Trophoblast cell (in vitro differentiated cells and primary cell): ENCODE results near the gene OR11H6. TPM values are rescaled to one million over a fixed set of nuclear protein-coding genes. Genes with fewer than 3 reads are reported as not detected.
"Not testable (repeated sequence)": the region's sequence is repeated elsewhere in the genome, so short reads cannot be mapped to it uniquely, and the experiment has no call there.

Experiments used
- DNase-seq, 2 donors: peaks; one replicate each; pipeline ENCODE4 v3.0.0-alpha.2; 2016
- H2AFZ ChIP-seq: 2 replicates; pipeline ENCODE4 v1.6.1; 2013; ENCODE audit warnings: low read length, moderate library complexity, mild to moderate bottlenecking; ENCODE audit not compliant: insufficient read depth, poor library complexity
- H2AK5ac ChIP-seq: 2 replicates; pipeline ENCODE4 v1.6.1; 2013; ENCODE audit warnings: mild to moderate bottlenecking, low read length
- H2BK120ac ChIP-seq: 2 replicates; pipeline ENCODE4 v1.6.1; 2013; ENCODE audit warnings: low read length, mild to moderate bottlenecking, moderate library complexity; ENCODE audit not compliant: insufficient read depth, poor library complexity
- H2BK12ac ChIP-seq: 2 replicates; pipeline ENCODE4 v1.6.1; 2013; ENCODE audit warnings: mild to moderate bottlenecking, low read length, moderate library complexity
- H2BK5ac ChIP-seq: 2 replicates; pipeline ENCODE4 v1.6.1; 2013; ENCODE audit warnings: low read length, low read depth, moderate library complexity, mild to moderate bottlenecking; ENCODE audit not compliant: poor library complexity
- H3K14ac ChIP-seq: 2 replicates; pipeline ENCODE4 v1.6.1; 2013; ENCODE audit warnings: mild to moderate bottlenecking, low read length
- H3K18ac ChIP-seq: 2 replicates; pipeline ENCODE4 v1.6.1; 2013; ENCODE audit warnings: mild to moderate bottlenecking, low read length
- H3K23ac ChIP-seq: 2 replicates; pipeline ENCODE4 v1.6.1; 2013; ENCODE audit warnings: low read length
- H3K27ac ChIP-seq: 2 replicates; pipeline ENCODE4 v1.5.1; 2013; ENCODE audit warnings: low read depth, mild to moderate bottlenecking, inconsistent platforms, low read length, moderate library complexity
- H3K27me3 ChIP-seq: 2 replicates; pipeline ENCODE4 v1.6.1; 2013; ENCODE audit warnings: inconsistent platforms, mild to moderate bottlenecking, low read length, moderate library complexity; ENCODE audit not compliant: insufficient read depth
- H3K36me3 ChIP-seq, 2 experiments: 1 replicate in 1 of 2; 2 replicates in 1 of 2; pipeline ENCODE4 v1.6.1; 2013; ENCODE audit warnings: low read length in 2 of 2, mild to moderate bottlenecking in 2 of 2, moderate library complexity in 1 of 2; ENCODE audit not compliant: insufficient read depth in 2 of 2, control insufficient read depth in 1 of 2
- H3K4ac ChIP-seq: 2 replicates; pipeline ENCODE4 v1.6.1; 2013; ENCODE audit warnings: low read depth, mild to moderate bottlenecking, low read length, moderate library complexity
- H3K4me1 ChIP-seq, 2 experiments: 1 replicate in 1 of 2; 2 replicates in 1 of 2; pipeline ENCODE4 v1.6.1; 2013; ENCODE audit warnings: low read length in 2 of 2, mild to moderate bottlenecking in 2 of 2, moderate library complexity in 1 of 2; ENCODE audit not compliant: insufficient read depth in 2 of 2, control insufficient read depth in 1 of 2
- H3K4me2 ChIP-seq: 2 replicates; pipeline ENCODE4 v1.6.1; 2013; ENCODE audit warnings: inconsistent platforms, mild to moderate bottlenecking, low read length, moderate library complexity
- H3K4me3 ChIP-seq: 2 replicates; pipeline ENCODE4 v1.5.1; 2013; ENCODE audit warnings: mild to moderate bottlenecking, low read depth, low read length, inconsistent platforms
- H3K79me1 ChIP-seq: one replicate; pipeline ENCODE4 v1.6.1; 2013; ENCODE audit warnings: low read length
- H3K79me2 ChIP-seq: 2 replicates; pipeline ENCODE4 v1.6.1; 2013; ENCODE audit warnings: low read length, mild to moderate bottlenecking; ENCODE audit not compliant: control insufficient read depth, insufficient read depth, poor library complexity
- H3K9ac ChIP-seq: 2 replicates; pipeline ENCODE4 v1.6.1; 2013; ENCODE audit warnings: mild to moderate bottlenecking, low read length
- H3K9me3 ChIP-seq: 2 replicates; pipeline ENCODE4 v1.6.1; 2013; ENCODE audit warnings: low read depth, mild to moderate bottlenecking, control low read depth, inconsistent platforms, low read length; ENCODE audit not compliant: insufficient read depth
- H4K12ac ChIP-seq: 2 replicates; pipeline ENCODE4 v1.6.1; 2013; ENCODE audit warnings: low read depth, mild to moderate bottlenecking, low read length, moderate library complexity
- H4K8ac ChIP-seq: 2 replicates; pipeline ENCODE4 v1.6.1; 2013; ENCODE audit warnings: low read depth, mild to moderate bottlenecking, low read length, moderate library complexity
- H4K91ac ChIP-seq: one replicate; pipeline ENCODE4 v1.6.1; 2013; ENCODE audit warnings: low read depth, mild to moderate bottlenecking, low read length, moderate library complexity
- WGBS: extraction: QIAGEN DNeasy Blood & Tissue Kit; methylation state at CpG from one replicate; pipeline ENCODE4 v1.1.7; 2013; ENCODE audit warnings: missing lambda C conversion rate; ENCODE audit not compliant: insufficient read length, insufficient coverage; ENCODE audit errors: extremely low coverage; 5-methylcytosine and 5-hydroxymethylcytosine counted together
- polyA plus RNA-seq: library from polyadenylated mRNA; stranded (reverse); fragments of 200-250 nt; gene quantifications from 2 replicates; pipeline ENCODE4 v1.2.3, GENCODE V29; 2013

OR11H6 gene
- polyA plus RNA-seq = not detected in 2 replicates

GRCh38 chr14:20223410-20223809 is at the start of gene OR11H6:
TSS of gene OR11H6 (plus strand) at chr14:20223710. CDS start at chr14:20223710, 0 bp downstream.
- Histone ChIP-seq H3K14ac (no peak within 1 kb of the TSS), H3K4me1 (no peaks in the 10 kb centered on the region), H3K23ac (no peak within 1 kb of the TSS), H4K8ac (no peak within 1 kb of the TSS), H3K27me3 (no peaks in the 10 kb centered on the region), H3K9me3 (peaks cover 4% of the 10 kb centered on the region), H3K4ac (no peak within 1 kb of the TSS), H3K79me2 (no peaks in the 10 kb centered on the region), H3K36me3 (no peaks in the 10 kb centered on the region), H3K18ac (no peak within 1 kb of the TSS), H3K4me3 (no peak within 1 kb of the TSS), H2BK12ac (no peak within 1 kb of the TSS), H4K91ac (no peak within 1 kb of the TSS), H3K9ac (peak within 1 kb of the TSS; percentile 10), H2BK120ac (no peak within 1 kb of the TSS), H3K27ac (no peak within 1 kb of the TSS), H2AFZ (no peak within 1 kb of the TSS), H3K79me1 (no peaks in the 10 kb centered on the region), H2AK5ac (no peak within 1 kb of the TSS), H2BK5ac (no peak within 1 kb of the TSS), H4K12ac (no peak within 1 kb of the TSS), H3K4me2 (no peak within 1 kb of the TSS)
- WGBS = no CpG with 5 or more reads among the region's 2 CpGs
- DNase-seq = no peak

DNA sequence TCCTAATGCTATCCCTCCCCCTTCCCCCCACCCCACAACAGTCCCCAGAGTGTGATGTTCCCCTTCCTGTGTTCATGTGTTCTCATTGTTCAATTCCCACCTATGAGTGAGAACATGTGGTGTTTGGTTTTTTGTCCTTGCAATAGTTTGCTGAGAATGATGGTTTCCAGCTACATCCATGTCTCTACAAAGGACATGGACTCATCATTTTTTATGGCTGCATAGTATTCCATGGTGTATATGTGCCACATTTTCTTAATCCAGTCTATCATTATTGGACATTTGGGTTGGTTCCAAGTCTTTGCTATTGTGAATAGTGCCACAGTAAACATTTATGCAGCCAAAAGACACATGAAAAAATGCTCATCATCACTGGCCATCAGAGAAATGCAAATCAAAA is 49.3 kb upstream of the OR11H6 start:
- not testable (repeated sequence) for H3K23ac ChIP-seq, H2BK120ac ChIP-seq, H2AK5ac ChIP-seq, H4K8ac ChIP-seq, H4K12ac ChIP-seq, H2BK12ac ChIP-seq, H3K79me1 ChIP-seq, H3K18ac ChIP-seq, H3K4me2 ChIP-seq, H3K4me3 ChIP-seq, H4K91ac ChIP-seq, H2AFZ ChIP-seq, H3K4ac ChIP-seq, H3K4me1 ChIP-seq, H3K27me3 ChIP-seq, H2BK5ac ChIP-seq, H3K14ac ChIP-seq, H3K27ac ChIP-seq, H3K79me2 ChIP-seq, H3K36me3 ChIP-seq, H3K9ac ChIP-seq, DNase-seq
- H3K9me3 ChIP-seq = peaks cover 16% of the 10 kb centered on the region

- H3K27ac ChIP-seq = no peak overlapping the region
- H3K14ac ChIP-seq = no peak overlapping the region
- no peaks in the 10 kb centered on the region for H3K79me1 ChIP-seq
- no peak overlapping the region for H2AFZ ChIP-seq
- no peak overlapping the region for H3K18ac ChIP-seq
- H2BK120ac ChIP-seq = no peak overlapping the region
- H2BK5ac ChIP-seq = no peak overlapping the region
- H3K4me3 ChIP-seq = no peak overlapping the region
- H3K9ac ChIP-seq = no peak overlapping the region
- H3K79me2 ChIP-seq = no peaks in the 10 kb centered on the region
- no CpG with 5 or more reads among the region's 6 CpGs for WGBS
- H4K8ac ChIP-seq = no peak overlapping the region
- H3K4me2 ChIP-seq = no peak overlapping the region
- no peaks in the 10 kb centered on the region for H3K36me3 ChIP-seq
- no peak overlapping the region for H3K23ac ChIP-seq
- no peak overlapping the region for H2AK5ac ChIP-seq
- H2BK12ac ChIP-seq = no peak overlapping the region
- H3K9me3 ChIP-seq = peaks cover 19% of the 10 kb centered on the region
- no peaks in the 10 kb centered on the region for H3K4me1 ChIP-seq
- no peak for DNase-seq
- H3K27me3 ChIP-seq = no peaks in the 10 kb centered on the region
- no peak overlapping the region for H3K4ac ChIP-seq
- H4K91ac ChIP-seq = no peak overlapping the region
- H4K12ac ChIP-seq = no peak overlapping the region
Measured at GRCh38 chr14:20176330-20176729, 47.2 kb upstream of the OR11H6 start.

DNA sequence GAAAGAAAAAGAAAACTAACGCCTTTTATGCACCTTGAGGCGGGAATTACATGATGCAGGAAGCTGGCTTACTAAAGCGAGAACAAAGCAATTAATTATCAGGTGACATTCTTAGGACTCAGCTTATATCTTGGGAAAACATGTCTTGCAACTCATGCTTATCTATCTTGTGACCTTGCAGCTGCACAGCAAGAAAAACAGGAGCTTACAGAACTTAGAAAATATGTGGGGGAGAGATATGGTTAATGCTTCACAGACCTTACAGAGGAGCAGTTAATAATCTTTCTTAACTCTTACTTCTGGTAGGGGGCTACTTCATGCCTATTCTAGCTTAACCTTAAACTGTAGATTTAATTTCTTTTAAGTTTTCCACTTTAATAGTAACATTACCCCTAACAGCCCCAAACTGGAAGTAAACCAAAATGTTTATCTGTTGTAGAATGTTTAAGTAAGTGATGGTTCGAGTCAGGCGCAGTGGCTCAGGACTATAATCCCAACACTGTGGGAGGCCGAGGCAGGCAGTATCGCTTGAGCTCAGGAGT is 46.0 kb upstream of the OR11H6 start:
- Histone ChIP-seq H4K91ac (no peak overlapping the region), H3K27ac (no peak overlapping the region), H3K4me2 (no peak overlapping the region), H2AK5ac (no peak overlapping the region), H3K36me3 (no peaks in the 10 kb centered on the region), H3K79me1 (no peaks in the 10 kb centered on the region), H2BK12ac (no peak overlapping the region), H4K8ac (no peak overlapping the region), H3K9ac (no peak overlapping the region), H3K9me3 (peaks cover 19% of the 10 kb centered on the region), H3K4ac (no peak overlapping the region), H4K12ac (no peak overlapping the region), H3K4me1 (no peaks in the 10 kb centered on the region), H3K14ac (no peak overlapping the region), H3K23ac (no peak overlapping the region), H3K18ac (no peak overlapping the region), H3K4me3 (no peak overlapping the region), H3K27me3 (no peaks in the 10 kb centered on the region), H2BK120ac (no peak overlapping the region), H2BK5ac (no peak overlapping the region), H3K79me2 (no peaks in the 10 kb centered on the region), H2AFZ (no peak overlapping the region)
- whole genome bisulfite sequencing = no CpG with 5 or more reads among the region's 7 CpGs
- DNase-seq = peak in 1 of 2 donors; percentile 44
